A172 (cell line): ENCODE data around the gene IGFBP4. TPM values are rescaled to one million over a fixed set of nuclear protein-coding genes. Genes with fewer than 3 reads are reported as not detected.
A peak's percentile ranks its signal among the peaks of the same experiment; 100 is the strongest.

Source experiments
- DNase-seq: peaks from one replicate; pipeline ENCODE4 v3.0.0-alpha.2; 2015; ENCODE audit warnings: low spot score
- total RNA-seq: library from RNA; depleted of rRNA; stranded (reverse); fragments of >200 nt; shearing (Covaris generic); gene quantifications from 2 replicates; pipeline ENCODE4 v1.2.3, GENCODE V29; 2014

Gene IGFBP4
- total RNA-seq, 1 experiment from 2014 or later, result 2.9 TPM

DNA sequence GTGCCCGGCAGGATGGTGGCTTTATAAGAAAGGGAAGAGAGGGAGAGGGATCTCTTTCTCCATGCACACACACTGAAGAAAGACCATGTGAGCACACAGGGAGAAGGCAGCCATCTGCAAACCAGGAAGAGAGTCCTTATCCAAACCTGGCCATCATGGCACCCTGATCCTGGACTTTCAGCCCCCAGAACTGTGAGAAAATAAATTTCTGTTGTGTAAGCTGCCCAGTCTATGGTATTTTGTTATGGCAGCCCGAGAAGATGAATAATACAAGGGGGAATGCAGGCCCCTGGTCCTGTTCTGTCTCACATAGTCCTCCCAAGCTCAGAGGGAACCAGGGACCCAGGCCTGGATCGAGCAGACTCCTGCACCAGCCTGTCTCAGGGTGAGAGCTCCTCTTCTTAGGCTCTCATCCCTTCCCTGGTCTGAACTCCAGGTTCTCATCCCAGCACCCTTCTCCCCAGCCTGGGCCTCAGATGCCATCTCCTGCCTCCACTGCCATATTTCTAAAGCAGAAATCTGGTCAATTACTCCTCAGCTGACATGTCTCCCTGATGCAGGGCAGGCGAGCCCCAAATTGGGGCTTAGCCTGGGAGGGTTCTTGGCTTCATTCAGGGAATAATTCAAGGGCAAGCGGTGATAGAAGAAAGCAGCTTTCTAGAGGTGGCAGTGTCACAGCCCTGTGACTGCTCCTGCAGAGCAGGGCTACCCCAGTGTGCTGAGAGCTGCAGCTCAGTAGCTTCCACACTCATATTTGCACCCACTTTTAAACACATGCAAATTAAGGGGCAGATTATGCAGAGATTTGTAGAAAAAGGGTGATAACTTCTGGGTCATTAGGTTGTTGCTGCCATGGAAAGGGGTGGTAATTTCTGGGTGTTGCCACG lies 28.8 kb downstream of the IGFBP4 start:
- DNase-seq, result no peak

DNA sequence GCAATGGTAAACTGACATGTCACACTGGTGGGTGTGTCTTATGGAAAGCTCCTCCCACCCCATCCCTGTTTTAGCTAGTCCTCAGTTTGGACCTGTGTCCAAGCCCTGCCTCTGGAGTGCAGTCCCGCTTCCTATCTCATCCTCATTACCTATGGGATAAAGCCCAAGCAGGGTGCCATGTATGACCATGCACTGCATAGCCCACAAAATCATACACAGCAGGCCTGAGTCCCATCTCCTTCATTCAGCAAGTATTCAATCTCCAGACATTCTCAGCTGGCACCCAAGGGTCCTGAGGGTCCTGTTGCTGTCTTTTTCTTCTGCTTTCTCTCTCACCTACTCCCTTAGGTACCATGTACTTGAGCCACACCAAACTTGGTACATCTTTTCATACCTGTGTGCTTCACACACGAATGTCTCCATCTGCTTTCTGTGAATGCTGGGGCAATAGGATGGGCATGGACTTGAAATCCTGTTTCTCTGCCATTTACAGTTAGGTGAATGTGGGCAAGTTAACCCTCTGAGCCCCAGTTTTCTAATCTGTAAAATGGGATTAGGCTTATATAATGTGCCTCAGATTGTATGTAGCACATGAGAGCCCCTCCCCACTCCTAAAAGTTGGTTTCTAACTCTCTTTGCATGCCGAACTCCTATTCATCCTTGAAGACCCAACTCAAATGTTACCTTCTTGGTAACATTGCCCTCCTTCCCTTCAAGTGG lies 29.6 kb downstream of the IGFBP4 start:
- DNase-seq, result no peak

DNA sequence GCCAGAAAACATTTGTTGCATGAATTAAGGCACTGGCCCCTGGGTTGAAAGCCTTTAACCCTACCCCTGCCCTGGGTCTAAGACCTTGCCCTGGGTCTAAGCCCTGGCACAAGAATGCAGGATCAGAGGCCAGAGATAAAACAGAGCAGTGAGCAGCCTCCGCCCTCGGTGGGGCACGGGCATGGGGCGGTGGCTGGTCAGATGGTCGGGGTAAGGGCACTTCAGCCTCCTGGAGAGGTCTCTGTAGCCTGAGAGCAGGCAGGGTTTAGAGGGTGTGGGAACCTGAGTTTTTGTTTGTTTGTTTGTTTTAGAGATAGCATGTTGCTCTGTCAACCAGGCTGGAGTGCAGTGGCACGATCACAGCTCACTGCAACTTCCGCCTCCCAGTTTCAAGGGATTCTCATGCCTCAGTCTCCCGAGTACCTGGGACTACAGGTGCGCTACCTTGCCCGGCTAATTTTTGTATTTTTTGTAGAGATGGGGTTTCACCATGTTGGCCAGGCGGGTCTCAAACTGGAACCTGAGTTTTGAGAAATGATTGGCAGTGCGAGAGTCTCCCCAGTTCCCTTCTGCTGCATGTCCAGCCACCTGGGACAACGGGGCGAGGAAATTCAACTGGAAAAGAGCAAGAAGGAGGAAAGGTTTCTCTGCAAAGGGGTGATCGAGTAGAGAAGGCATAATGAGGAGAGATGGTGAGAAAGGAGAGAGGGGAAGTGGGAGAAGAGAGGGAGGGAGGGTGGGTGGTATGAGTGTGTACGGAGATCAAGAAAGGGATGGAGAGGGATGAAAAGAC lies 30.5 kb downstream of the IGFBP4 start:
- DNase-seq, result no peak

DNA sequence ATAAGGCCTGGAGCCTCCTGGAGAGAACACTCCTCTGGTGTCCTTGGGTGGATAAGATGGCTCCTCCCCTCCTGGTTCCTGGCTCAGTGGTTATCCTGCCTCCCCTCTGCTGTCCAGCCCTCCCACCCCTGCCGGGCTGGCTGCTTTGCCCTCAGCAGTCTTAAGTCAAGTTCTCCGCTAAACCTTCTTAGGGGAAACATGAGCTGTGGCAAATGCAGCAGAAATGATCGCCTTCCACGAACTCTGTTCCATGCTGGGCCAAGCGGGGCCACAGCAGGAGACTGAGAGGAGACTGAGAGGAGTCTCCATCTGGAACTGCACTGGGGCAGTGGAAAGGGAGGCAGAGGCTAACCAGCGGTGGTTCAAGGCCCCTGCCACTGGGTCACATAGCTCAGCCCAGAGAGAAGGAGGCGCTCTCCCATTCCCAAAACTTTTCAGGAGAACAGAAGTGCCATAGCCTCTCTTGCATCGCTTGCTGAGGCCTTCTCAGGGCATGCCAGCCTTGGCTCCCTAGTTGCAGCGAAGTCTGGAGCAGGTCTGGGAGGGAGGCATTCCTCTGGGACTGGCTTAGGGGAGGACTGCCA lies 31.3 kb downstream of the IGFBP4 start:
- DNase-seq, result no peak

DNA sequence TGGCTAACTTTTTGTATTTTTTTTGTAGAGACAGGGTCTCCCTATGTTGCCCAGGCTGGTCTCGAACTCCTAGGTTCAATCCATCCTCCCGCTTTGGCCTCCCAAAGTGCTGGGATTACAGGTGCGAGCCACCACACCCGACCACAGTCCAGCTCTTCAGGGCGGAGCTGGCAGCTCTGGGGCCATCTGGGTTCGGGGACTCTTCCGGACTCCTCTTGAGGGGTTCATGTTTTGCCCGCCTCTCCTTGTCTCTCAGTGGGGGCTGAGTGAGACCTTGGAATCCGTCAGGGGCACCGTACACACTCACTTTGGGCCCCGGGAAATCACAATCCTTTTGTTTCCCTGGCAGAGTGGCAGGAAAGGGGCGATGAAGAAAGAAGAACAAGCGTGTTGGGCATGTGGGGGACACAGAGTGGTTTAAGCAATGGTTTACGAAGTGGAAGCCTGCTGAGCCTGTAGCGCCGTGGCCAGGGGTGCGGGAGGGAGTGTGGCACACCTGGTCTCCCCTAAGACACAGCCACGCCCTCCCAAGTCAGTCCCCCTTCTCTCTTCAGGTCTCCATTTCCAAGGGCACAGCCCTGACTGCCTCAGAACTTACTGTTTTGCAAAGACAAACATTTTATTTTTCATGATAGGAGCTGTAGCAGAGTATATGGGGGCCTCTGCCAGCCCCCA lies 32.1 kb downstream of the IGFBP4 start:
- no peak for DNase-seq

DNA sequence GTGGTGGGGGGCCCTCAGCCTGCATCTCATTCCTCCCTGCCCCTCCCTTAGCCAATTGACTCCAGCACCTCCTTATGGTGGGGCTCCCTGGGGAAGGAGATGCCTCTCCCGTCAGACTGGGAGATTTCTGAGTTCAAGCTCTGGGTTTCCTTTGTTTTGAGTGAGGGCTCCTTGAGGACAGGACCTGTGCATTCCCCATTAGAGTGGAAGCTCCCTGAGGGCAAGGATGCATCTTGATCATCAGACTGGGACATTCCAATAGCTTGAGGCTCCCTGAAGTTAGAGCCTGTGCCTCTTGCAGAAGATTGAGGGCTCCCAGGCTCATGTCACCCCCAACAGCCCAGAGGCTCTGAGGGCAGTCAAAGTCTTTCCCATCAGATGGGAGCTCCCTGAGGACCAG lies 34.5 kb downstream of the IGFBP4 start:
- DNase-seq, result no peak

DNA sequence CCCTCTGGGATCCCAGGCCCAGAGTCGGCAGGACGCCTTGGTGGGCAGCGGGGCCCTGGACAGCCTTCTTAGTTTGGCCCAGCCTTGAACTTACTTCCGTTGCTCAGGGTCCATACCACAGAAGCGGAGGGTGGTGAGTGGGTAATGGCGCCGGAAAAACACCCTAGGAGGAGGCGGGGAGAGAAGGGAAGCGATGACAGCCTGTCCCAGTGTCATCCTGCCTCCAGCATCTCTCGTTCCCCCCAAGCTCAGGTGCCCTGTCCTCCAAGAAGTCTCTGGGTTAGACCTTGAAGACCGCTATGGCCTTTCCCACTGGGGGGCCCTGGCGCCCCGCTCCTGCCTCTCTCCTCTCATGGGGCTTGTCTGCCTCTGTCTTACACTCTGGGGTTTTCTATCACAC lies 35.2 kb downstream of the IGFBP4 start:
- no peak for DNase-seq

DNA sequence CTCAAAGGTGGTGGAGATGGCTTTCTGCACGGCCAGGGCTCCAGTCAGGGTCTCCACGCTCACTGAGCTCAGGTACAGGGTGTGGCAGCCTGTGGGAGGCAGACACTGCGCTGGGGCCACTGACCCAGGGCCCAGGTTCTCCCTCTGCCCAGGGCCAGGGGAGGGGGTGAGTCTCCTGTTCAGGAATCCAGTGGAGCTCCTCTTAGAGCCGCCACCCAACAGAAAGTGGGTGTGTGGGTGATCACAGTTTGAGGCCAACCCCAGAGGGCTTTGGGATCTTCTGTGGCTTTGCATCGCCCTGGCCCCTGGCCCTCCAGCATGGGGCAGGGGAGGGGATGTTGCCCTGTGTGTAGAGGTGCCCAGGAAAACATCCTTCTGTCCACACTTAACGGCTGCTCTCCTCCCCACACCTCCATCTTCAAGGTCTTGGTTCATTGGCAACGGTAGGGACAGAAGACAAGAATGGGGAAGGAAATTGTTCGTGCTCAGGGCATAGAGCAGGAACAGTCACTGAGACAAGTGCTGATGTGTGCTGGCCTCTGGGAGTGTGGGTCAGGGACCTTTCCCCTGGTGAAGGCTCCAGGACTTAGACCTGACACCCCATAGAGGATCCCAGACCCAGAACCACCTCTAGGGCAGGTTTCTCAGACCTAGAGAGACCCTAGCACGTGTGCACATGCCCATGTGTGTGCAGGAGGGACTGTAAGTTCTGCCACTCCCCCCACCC lies 36.7 kb downstream of the IGFBP4 start:
- no peak for DNase-seq

DNA sequence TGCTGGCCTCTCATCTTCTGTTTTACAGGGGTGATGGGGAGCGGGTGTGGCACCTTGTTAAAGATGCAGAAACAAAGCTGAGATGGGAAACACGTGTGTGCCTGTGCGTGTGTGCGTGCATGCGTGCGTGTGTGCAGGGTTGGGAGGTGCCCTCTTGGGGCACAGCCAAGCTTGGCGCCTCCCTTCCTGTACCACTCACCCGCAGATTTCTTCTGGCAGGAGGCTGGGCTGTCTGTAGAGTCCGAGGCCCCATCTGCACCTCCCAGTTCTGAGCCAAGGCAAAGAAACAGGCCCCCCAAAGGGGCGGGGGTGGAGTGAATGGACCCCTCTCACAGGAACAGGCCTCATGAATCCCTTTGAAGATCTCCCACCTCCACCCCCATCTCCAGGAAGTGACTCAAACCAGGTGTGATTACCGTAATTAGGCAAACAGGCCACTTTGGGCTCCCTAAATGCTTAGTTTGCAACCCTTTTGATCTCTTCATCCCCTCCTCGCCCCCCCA lies 37.3 kb downstream of the IGFBP4 start:
- DNase-seq, result peak; percentile 47

DNA sequence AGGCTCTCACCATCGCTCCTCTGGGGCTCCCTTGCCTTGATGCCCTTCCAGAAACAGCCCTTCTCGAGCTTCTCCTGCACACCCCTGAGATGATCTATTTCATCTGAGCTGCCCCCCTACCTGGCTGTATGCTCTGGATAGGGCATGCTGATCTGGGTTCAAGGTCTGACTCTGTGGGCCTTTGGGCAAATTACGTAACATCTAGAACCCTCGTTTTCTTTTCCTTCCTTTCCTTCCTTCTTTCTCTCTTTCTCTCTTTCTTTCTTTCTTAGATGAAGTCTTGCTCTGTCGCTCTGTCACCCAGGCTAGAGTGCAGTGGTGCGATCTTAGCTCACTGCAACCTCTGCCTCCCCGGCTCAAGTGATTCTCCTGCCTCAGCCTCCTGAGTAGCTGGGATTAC lies 37.9 kb downstream of the IGFBP4 start:
- DNase-seq, result no peak

DNA sequence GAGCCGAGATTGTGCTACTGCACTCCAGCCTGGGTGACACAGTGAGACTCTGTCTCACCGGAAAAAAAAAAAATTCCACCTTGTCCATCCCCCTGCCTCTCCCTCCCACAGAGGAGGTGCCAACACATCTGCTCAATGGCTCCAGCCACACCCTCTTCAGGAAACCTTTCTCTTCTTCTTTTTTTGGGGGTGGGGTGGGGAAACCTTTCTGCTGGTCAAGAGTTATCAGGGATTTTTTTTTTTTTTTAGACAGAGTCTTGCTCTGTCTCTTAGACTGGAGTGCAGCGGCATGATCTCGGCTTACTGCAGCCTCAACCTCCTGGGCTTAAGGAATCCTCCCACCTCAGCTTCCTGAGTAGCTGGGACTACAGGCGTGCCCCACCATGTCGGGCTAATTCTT lies 39.5 kb downstream of the IGFBP4 start:
- DNase-seq, result peak; percentile 61

DNA sequence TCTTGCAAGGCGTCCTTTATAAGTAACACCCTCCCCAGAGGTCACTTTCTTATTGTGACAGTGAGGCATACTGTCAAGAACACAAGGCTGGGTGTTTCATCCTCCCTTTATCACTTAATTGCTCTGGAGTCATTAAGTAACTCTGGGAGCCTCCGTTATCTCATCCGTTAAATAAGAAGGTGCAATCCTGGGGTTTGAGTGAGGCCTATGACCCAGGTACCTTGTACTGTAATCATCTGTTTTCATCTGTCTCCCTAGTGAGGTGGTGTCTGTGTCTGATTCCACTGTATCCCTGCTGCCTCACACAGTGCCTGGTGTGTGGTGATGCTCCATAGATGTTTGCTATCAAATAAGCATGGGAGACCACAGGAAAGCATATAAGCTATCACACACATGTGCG lies 40.4 kb downstream of the IGFBP4 start:
- no peak for DNase-seq

DNA sequence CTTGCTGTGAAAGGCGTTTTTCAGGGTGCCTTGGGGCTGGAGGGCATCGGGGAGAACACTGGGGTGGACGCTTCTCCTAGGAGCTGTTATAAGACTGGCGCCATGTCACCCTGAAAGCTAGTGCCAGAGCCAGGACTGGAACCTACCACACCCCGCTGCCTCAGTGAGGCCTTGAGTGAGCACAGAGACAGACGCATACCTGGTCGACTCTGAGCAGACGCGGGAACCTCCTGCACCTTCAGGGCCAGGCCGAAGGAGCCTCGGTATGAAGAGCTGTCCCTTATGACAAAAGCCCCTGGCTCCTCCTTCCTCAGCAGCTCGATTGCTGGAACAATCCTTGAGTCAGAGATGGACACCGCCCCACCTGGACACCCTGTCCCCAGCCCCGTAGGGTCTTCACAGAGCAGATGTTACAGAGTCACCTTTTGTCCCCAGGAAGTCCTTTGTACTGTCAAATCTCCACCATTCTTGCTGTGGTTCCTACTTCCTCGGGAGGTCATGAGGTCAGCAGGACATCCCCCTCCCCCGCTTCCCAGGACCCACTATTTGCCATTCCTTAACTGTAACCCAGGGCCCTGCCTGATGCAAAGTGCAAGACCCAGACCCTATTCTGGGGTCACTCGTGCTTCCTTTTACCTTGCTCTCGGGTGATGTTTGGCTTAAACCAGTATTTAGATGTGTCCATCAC lies 41.2 kb downstream of the IGFBP4 start:
- DNase-seq, result no peak

DNA sequence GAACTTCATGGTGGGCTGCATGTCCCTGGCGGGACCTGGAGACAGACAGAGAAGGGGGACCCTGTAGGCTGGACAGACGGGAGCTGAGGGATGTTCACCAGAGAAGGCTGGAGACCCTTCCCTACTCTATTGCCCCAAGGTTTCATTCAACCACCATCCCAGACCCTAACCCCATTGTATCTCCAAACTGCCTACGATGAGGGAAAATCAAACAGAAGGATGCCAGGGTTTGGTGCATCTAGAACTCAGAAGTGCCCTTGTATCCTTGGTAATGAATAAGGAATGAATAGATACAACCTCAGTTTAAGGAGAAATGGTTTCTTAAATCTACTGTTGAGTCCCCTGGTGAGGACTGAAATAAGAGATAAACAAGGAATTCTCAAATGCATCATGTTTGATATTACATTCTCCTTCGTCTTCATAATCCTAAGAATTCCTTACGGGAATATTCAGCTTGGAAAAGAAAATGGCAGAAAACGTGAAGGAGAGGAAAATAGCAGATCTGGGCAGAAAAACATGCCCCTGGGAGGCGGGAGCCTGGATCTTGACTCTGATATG lies 41.8 kb downstream of the IGFBP4 start:
- no peak for DNase-seq

DNA sequence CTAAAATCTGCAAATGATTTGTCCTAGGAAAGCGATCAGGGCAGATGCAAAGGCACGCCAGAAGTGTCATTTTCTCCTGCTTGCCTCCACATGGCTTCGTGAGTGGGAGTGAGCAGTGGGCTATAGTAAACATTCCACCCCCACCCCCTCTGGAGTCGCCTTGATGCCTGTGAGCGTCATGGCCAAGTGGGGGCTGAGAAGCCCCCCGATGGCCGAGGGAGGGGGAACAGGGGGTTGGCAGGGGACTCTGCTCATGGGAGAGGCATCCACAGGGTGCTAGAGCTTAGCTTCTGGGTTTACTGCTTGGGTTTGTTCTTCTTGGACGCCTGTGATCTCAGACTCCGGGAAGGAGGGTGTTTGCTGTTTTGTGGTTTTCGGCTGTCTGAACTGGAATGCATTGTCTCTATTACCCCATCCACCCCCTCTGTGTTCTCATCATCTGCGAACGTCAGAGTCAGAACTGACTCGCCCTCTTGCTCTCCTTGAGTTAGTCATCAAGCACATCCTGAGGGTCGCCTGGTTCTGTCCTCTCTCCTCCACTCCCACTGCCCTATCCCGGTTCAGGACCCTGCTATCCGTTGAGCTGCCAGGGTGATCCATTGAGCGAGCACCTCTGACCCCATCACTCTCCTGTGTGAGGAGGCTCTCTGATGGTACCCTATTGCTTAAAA lies 42.7 kb downstream of the IGFBP4 start:
- peak; percentile 98 for DNase-seq

DNA sequence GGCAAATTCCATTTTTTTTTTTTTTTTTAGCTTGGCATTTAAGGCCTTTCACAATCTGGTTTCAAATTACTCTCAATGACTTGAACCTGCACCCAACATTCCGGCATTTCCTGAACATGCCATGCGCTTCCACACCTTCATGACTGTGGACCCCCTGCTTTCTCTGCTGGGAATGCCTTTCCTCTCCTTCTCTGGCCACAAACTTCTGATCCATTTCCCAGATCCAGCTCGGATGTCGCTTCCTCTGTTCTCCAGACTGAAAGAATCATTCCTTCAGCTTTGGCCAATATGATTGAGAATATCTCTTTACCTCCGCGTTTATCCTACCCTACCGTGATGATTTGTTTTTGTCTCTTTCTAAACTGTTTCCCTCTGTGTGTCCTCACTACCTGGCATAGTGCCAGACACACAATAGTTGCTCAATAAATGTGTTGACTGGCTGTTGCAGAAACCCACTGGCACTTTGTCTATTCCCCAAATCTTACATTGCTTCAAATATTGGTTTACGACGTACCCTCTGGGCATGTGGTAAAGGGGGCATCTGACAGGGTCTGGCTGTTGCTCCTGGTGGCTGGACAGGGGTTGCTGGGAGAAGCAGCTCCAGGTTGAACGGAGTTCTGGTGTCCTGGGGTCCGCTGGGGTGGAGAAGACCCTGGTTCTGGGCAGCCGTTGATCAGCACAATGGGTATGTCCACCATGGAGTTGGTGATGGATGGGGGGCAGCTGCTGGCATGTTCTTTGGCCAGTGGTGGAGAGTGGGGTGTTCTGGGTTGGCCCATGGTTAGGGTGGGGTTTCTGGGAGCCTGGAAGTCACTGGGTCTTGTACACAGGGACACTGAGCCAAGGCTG lies 43.5 kb downstream of the IGFBP4 start:
- peak; percentile 74 for DNase-seq

DNA sequence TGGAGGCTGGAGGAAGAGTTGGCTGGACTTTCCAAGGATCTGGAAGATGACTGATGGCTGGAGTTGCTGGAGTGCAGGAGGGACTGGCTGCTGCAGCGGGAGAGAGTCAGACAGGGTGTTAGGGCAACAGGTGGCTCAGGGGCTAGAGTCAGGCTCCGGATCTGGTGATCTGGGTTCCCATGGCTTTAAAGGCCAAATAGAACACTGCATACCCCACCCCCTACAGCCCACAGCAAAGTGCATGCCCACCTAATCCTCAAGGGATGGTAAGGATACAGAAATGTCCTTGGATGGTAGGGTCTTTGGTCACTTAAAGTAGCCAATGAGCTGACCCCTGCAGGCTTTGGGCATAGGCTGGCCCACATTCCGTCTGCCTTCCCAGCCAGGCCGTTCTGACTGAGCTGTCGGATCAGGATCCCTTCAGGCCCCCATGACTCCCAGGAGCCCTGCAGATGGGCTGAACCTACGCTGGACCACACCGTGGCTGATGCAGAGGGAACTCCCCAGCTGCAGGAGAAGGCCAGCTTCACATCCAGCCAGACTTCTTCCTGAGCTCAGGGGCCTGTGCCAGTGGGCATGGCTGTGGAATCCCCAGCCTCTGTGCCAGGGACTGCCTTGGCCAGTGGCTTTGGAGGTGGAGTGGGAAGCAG lies 44.2 kb downstream of the IGFBP4 start:
- no peak for DNase-seq
